ENCODE measurements around the gene ATOSA.

The ATOSA gene

DNA sequence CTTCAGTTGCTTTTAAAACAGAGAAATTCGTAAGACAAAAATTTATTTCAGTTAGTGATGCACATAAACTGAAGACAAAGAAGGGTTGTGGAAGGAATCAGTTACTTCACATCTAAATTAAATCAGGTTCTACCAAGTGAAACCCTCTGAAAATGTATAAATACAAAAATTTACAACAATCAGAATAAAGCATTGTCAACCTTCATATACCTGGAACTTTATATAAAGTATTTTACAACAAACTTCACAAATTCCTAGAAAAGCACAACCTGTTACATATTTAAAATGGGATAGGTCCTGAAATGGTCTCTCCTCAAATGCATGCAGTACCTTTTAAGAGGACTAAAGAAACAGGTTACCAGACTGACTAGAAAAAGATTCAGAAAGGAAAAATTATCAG lies 26.9 kb downstream of the ATOSA start:
- DNase-seq (ENCODE audit: low spot score), result no peak
- CTCF ChIA-PET, result no interaction called here
- H3K27ac ChIP-seq, result peak overlapping the region; percentile 76
- POLR2A ChIA-PET (ENCODE audit: low non-redundant PET), result no interaction called here
- no peak for TF ChIP-seq CTCF (conservative IDR thresholded peaks at IDR 0.05; ENCODE audit: low read depth)

DNA sequence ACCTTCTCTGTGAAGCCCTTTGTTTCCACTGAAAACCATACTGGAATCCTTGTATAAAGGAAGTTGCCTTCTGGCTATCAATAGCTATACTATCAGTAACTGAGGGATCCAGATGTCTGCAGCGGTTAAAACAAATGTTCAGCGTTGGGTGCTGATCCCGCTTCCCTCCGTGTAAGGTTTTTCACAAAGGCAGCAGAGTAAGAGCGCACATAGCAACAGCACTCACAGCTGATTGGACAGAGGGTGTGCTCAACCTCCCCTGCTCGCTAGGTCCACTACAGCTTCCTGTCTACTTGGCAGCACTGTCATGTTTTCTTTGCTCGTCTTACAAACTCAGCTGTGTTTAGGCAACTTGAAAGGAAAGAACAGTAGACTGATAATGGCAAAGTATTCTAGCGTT lies 27.3 kb downstream of the ATOSA start:
- peak; percentile 88 for DNase-seq (ENCODE audit: low spot score)
- H3K27ac ChIP-seq, result peak overlapping the region; percentile 76
- POLR2A ChIA-PET (ENCODE audit: low non-redundant PET), result no interaction called here
- no peak for TF ChIP-seq CTCF (conservative IDR thresholded peaks at IDR 0.05; ENCODE audit: low read depth)
- CTCF ChIA-PET, result no interaction called here

DNA sequence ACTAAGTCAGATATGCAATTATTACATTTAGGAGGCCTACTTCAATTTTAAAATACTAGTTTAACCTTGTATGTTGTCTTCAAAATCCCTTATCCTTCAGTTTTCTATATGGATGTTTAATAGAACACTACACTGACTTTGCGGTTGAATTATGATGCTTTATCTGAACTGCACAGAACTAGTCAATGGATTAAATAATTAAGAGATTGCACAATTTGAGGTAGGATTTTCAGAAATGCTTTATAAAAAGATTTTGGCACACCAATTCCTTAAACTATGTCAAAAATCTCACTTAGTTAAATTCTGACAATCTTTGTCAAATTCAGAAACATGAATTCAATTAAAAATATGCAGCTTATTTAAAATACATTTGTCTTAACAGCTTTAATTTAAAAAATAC lies 28.1 kb downstream of the ATOSA start:
- H3K27ac ChIP-seq, result no peak overlapping the region
- DNase-seq (ENCODE audit: low spot score), result no peak
- POLR2A ChIA-PET (ENCODE audit: low non-redundant PET), result no interaction called here
- CTCF ChIA-PET, result no interaction called here
- no peak for TF ChIP-seq CTCF (conservative IDR thresholded peaks at IDR 0.05; ENCODE audit: low read depth)

DNA sequence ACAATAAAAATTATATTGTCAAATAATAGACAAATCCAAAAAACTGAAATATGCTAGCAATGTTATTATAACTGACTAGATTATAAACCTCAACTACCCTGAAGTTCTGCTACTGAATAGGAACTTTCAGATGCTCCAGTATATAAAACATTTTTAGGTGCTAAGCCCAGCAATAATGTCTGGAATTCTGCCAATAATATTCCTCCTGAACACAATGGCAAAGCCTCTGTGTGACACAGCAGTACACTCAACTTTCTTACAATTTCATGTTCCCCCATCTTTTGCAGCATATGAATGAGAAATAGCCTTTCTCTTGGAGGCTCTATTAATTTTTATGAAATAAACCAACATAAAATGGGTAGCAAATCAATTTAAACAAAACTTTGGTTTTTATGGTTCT lies 29.5 kb downstream of the ATOSA start:
- H3K27ac ChIP-seq, result no peak overlapping the region
- POLR2A ChIA-PET (ENCODE audit: low non-redundant PET), result no interaction called here
- CTCF ChIA-PET, result no interaction called here
- no peak for DNase-seq (ENCODE audit: low spot score)
- TF ChIP-seq CTCF (conservative IDR thresholded peaks at IDR 0.05; ENCODE audit: low read depth), result no peak

DNA sequence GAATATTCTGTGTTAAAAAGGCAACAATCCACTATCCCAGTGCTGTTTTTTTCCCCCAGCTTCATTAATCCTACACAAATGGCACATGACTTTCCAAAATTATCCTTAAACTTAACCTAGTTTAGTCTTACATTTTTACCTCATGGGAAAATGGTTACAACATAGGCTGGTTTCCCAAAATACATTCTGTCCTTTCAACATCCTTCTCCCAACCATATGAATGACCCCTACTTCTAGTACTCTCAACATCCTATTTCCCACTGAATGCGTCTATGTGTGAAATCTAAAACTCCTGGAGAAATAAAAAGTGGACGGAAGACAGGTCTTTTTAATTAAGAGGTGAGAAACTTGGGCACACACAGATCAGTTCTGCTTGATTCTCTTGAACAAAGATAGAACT lies 33.3 kb downstream of the ATOSA start:
- DNase-seq (ENCODE audit: low spot score), result no peak
- CTCF ChIA-PET, result no interaction called here
- no peak for TF ChIP-seq CTCF (conservative IDR thresholded peaks at IDR 0.05; ENCODE audit: low read depth)
- H3K27ac ChIP-seq, result no peak overlapping the region
- POLR2A ChIA-PET (ENCODE audit: low non-redundant PET), result no interaction called here

GRCh38 chr15:52642386-52643361 lies 36.5 kb downstream of the ATOSA start:
- CTCF ChIA-PET, result interaction anchor here (0.6 kb wide), 1 partner anchor 23 kb away, joined by 3 read pairs; no protein-coding TSS in a partner anchor
- no peak for TF ChIP-seq CTCF (conservative IDR thresholded peaks at IDR 0.05; ENCODE audit: low read depth)
- DNase-seq (ENCODE audit: low spot score), result no peak
- POLR2A ChIA-PET (ENCODE audit: low non-redundant PET), result no interaction called here
- 0 out of 2 replicates have a peak overlapping the region, but pooled peaks have one; percentile 11 for H3K27ac ChIP-seq
